DMS153 treated with DMSO at 0.1 percent for 48 hours (cell line): ENCODE measurements around the gene UBR4.

Source experiments
- DNase-seq: peaks from one replicate; lab custom pipeline; 2025; ENCODE audit not compliant: unreplicated experiment; lab: John Stamatoyannopoulos, UW

The UBR4 gene

DNA sequence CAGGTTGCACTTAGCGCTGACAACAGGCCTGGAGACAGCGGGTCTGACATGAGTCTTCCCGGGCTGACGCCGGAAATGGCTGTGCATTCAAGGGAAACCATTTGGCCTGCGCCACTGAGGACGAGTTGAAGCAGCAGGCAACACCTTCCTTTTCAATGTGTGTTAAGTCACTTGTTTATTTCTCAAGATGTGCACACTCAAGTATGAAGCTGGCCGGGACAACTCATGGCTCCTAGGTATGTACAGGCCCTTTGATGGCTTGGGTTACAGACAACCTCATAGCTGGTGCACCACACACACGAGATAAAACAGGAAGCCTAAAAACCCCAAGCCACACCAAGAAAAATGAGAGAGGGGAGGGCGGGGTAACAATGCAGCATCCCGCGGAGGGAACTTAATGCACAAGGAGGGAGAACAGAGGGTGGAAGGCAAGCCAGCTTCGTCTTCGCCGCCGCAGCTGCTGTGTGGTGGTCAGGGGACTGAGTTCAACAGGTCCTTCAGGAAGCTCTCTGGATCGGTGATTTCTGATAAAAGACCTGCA lies 135.6 kb downstream of the UBR4 start:
- DNase-seq = no peak

DNA sequence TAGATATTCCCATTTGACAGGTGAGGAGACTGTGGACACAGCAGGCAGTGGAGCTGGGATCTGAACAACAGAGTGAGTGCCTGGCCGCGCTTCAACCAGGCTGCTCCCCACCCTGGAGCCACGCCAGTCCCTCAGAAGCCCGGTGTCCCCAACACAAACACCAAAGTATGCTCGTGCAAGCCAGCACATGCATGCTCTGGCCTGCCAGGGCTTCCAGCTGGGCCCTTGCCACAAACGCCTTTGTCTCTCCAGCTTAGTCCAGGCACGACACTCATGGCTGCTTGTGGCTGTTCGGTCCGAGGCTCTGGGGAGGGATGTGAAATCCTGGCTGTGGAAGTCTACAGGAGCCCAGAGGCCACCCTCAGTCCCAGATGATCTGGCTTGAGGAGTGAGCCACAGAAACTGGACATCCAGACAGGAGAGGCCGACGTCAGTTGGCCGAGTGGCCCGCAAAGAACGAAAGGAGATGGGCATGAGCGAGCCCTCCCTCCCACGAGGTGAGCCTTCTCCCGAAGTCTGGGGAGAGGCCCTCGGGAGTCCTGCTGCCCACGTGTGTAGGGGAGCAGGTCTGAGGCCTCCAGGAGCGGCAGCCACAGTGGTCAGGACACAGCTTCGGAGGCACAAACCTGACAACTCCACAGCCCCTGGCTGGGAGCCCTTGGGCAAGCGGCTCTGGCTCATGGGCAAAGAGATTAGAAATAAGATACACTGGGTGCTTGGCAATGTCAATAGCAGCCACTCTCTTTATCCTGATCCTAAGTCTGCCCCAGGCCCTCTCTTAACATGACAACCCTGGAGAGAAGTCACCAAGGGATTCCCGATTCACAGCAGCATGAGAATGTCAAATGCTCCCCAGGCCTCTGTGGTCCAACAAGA lies 136.5 kb downstream of the UBR4 start:
- no peak for DNase-seq

DNA sequence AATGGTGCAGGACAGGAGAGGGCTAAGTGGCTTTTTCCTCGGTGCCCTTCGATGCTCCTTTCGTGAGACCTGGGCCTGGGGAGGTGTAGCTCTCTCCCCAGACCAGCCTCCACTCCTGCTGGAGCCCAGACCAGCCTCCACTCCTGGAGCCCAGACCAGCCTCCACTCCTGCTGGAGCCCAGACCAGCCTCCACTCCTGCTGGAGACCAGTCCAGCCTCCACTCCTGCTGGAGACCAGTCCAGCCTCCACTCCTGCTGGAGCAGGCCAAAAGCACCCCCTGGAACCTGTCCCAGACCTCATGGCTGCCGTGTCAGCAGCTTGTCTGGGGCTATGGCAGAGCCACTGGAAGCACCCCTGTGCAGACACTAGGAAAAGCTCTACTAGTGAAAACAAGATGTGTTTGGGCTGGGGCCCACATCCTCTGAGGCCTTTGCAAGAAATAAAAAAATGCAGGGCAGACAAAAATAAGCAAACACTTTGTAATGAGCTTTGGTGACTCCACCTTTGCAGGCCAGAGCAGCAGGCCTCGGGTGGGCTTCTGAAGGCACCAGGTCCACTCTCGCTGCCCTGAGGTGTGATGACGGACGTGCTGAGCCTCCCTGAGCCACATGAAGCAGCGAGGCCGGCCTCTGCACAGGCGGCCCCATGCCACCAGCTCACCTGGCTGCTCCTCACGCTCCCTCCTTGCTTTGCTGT lies 137.6 kb downstream of the UBR4 start:
- no peak for DNase-seq

DNA sequence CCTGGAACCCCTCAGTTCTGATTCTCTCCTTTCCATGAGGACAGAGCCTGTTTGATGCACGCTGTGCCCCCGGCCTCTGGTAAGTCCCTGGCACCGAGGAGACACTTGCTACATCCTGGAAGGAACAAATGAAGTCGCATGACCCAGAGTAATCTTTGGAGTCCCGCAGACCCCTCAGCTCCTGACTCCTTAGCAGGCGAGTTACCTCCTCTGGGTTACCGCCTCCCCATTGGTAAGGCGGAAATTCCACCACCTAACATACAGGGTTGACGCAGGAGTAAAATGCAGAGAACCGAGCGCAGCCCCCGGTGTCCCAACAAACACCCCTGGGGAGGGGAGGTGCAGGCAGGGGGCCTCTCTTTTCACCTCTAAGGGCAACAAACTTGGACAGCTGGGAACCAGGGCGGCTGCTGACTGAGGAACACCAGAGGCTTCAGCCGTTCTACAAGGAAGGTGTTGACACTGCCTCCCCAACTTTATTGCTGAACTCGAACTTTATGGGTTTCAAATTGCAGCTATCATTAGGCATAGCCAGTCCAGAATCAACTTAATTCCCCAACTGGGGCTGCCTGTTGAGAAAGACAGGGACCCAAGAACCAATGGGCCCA lies 138.3 kb downstream of the UBR4 start:
- no peak for DNase-seq

DNA sequence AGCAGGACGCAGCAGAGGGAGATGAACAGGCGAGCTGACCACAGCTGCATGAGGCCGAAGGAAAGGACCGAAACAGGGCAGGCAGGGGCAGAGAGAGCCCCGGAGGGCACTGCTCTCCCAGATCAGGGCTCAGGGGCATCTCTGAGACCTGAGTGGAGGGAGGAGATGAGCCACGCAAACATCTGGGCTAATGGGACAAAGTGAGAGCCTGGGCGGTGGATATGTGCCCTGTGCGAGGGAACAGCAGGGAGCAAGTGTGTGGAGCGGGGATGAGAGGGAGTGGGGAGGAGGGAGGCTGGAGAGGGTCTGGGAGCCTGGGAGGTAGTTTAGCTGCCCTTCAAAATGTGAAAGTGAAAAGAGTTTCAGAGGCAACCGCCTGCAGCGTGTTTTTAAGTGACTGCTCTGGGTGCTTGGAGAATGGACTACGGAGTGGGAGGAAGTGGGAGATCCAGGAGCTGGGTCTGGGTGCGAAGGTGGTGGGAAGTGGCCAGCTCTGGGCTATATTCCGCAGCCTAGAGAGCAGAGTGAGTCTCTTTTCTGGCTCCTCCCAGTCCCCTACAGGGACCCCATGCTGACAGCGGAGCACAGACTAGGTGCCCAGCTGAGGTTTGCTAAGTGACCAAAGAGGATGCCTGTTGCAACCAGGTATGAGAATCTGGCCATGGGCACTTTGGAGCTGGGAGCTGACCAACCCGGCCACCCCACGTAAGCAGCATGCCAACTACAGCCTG lies 139.0 kb downstream of the UBR4 start:
- no peak for DNase-seq

DNA sequence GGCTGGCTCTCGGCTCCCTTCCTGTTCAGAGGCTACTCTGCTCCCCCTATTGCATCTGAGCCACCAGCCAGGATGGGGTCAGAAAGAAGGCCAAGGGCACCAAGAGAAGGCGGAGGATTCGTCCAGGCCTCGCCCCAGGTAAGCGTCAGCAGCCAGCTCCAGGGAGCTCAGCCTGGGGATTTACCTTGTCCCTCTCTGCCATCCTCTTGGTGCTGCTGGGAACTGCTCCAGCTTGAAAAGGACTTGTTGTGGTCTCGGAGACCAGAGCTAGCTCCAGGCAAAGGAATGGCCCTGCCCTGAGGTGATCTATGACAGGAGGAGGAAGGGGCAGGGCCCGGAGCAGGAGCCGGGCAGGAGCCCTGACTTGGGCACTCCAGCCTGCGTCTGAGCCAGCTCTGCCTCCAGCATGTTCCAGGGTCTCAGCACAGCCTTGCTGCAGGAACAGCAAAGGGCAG lies 139.8 kb downstream of the UBR4 start:
- no peak for DNase-seq

DNA sequence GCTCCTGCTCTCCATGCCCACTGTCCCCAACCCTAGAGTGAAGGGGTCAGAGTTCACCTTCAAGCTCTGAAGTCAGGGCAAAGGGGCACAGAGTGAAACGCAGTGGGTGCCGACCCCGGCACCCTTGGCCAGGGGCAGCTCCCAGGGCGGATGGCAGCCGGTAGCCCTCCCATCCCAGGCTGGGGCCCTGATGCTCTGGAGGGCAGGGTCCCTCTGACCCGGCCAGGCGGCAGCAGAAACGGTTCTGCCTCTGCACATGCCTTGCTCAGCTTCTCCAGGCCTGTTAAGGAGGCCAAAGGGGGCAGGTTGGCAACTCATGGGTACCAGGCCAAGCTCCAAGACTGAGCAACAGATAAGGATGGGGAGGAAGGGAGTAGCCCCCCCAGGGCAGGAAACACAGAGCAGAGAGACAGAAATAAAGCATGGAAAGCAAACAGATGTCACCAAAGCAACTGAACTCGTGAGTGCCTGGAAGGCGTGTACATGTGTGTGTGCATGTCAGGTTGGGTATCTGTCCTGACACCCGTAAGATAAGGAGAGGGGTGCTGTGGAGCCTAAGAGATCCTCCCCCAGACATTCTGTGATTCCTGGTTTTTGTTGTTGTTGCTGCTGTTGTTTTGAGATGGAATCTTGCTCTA lies 141.3 kb downstream of the UBR4 start:
- no peak for DNase-seq

DNA sequence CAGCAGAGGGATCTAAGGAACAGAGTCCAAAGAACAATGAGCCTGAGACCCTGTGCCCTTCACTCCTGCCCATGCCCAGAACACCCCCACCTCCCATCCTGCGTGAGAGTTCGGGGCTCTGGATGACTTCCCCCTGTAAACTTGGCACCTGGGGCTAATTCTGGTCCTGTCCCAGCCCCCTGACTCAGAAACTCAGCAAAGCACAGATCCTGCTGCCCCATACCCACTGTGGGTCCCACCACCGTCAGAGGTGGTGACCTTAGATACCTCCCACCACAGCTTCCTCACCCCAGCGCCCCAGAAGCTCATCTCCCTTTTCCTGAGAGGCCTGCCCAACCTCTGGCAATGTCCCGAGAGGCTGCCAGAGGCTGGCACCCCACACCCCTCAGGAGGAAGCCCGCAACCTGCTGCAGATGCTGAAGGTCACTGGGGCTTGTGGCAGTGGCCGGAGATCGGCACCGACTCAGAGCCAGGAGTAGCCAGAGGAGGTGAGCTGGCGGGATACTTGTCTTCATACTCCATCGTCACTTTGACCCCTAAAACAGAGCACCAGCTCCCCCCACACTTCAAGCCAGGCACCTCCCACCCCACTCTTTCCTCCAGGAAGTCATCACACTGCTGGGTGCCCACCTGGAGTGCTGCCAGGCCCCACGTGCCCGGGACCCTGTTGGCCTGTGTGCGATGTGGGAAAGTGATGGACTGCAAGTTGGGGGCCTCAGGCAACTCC lies 142.0 kb downstream of the UBR4 start:
- no peak for DNase-seq

DNA sequence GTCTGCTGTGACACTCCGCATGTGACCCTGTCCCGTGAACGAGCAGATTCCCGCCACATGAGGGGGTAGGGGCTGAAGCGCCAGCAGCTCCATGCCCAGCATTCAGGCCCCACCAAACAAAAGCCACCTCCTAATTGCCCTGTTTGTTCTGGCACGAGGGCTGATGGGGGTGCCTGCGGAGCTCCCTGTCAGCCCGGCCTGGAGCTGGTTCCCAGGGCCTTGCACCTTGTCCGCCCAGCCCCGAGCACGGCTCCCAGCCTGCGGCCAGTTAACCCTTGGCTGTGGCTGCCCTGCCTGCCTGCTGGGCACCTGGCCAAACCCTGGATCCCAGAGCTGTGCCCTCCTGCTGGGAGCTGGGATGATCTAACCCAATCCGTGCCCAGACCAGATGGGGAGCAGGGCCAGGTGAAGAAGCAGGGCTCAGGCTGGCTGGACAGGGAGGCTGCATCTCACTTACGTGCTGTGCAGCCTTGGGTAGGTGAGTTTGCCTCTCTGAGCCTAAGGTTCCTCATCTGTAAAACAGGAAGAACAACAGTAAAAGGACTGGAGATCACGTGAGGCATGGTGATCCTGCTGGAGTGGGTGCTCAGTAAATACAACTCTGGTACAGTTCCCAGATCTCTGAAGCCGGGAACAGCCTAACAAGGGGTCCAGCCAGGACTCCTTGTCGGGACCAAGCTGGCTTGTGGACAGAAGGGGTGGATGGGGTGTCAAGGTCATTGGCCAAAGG lies 142.7 kb downstream of the UBR4 start:
- DNase-seq = peak; percentile 5

DNA sequence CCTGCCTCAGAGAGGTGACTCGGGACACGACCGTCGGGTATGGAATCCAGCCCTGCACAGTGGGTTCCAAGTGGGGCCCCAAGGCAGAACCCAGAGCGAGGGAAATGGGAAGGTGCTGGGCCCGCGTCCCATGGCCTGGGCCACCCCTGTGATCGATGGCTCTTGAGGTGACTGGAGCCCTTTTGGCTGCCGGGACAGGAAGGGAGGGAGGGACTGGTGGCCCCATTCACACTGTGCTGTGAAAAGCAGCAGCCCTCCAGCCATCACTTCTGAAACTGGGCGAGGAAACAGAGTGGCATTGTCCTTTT lies 143.2 kb downstream of the UBR4 start:
- no peak for DNase-seq

DNA sequence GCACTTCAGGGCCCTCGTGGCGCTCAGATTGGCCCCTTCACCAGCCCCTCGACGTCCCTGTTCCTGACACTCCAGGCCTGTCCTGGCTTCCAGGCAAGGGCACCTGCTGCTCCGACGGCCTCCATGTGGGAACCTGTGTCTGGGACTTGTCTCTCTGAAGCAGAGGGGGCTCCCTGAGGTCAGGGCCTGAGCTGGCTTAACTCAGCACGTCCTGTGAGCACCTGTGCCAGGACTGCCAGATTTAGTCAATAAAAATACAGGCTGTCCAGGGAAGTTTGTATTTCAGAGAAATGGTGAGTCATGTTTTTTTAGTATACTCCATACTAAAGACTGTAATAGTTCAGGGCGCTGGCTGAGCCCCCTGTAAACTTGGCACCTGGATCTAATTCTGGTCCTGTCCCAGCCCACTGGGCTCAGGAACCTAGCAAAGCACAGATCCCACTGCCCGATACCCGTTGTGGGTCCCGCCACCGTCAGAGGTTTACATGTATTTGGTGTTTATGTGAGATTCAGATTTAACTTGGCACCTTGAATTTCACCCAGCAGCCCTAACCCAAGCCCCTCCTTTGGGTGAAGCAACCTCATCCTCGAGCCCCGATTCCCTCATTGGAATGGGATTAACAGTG lies 143.7 kb downstream of the UBR4 start:
- DNase-seq = no peak

DNA sequence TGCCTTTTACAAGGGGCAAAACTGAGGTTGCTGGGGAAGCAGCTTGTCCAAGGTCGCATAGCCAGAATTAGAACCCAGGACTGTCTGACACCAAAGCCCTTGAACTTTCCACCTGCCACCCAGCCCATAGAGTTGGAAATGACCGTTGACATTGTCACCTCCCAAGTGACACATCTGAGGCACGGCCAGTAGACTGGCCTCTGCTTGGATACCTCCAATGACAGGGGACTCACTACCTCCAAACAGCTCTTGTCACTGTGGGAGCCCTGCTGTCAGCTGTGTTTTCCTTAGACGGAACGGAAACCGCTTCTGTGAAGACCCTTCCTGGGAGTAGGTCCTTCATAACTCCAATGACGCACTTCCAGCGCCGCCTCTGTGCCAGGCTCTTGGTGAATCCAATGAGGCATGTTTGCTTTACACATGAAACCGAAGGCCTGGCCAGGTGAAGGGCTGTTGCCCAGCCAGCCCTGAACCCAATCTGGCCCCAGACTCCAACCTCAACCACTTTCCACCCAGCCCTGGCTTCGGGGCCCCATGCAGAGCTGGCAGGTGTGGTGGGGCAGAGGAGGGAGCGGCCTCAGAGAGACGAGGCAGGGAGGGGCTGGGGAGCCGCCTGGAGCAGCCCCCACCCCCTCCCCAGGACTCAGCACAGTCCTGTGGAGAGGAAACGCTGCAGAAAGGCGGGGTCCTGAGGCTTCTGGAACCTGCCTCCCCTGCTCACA lies 144.4 kb downstream of the UBR4 start:
- no peak for DNase-seq

DNA sequence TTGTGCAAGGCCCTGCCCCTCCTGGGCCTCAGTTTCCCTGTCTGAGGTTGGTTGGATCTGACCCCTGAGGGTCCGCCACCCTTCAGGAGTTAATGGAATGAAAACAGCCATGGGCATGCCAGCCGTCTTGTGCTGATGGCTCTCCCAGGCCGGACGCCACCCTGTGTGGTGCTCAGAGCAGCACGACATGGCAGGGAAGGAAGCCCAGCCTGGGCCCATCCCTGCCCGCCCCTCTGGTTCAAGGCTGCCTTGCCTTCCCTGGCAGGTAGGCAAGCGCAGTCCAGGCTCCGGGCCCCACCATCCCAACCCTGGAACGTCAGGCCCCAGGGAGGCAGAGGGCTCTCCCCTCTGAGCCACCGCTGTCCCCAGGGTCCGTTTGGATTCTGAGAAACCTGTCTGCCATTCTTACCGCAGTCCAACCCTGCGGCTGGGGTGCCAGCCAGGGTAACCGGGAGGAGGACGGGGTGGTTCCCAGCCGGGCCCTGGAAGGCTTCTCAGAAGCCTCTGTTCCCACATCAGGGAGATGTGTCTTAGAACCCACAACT lies 145.1 kb downstream of the UBR4 start:
- DNase-seq = no peak

DNA sequence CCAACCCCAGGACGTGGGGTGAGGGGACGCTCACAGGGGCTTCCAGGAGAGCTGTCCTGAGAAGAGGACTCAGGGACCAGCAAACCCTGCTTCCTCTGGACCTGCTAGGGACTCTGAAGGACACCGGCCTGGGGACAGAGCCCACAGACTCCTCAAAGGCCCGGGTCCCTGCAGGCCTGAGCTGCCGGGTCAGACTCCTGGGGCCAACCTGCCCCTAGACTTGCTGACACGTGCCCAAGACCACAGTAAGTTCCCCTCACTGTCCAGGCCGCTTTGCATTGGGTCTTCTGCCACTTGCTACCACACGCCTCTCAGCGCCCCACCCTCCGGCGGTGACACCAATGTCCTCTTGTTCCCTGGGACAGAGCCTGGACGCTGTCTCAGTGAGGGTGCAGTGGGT lies 146.9 kb downstream of the UBR4 start:
- no peak for DNase-seq

DNA sequence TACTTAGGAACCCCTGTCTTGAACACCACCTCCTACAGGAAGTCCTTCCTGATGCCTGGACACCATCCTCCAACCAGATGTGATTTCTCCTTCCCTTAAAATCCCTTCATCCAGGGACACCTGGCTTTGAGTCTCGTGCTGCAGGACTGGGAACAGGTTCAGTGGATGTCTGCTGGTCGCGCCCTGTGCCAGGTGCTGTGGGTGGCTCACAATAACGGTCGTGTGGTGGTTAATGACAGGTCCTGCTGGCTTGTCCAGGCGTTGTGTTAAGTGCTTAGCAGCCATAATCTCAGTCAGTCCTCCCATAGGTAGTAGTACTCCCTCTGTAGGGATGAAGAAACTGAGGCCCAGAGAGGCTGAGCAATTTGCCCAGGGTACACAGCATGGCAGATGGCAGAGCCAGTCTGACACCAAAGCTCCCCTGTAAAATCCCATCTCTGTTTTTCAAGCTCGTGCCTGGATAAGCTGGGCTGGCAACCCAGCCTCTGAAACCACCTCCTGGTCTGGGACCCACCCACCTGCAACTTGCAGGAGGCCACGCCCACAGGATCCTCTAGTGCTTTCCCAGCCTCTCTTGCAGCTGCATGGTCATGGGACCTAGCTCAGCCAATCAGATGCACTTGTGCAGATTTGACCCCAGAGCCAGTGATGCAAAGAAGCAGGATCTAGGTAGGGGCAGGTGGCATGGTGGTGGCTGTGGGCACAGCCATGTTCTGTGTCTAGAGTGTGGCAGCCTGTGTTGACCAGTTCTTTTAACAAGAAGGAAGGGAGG lies 147.6 kb downstream of the UBR4 start:
- DNase-seq = no peak

DNA sequence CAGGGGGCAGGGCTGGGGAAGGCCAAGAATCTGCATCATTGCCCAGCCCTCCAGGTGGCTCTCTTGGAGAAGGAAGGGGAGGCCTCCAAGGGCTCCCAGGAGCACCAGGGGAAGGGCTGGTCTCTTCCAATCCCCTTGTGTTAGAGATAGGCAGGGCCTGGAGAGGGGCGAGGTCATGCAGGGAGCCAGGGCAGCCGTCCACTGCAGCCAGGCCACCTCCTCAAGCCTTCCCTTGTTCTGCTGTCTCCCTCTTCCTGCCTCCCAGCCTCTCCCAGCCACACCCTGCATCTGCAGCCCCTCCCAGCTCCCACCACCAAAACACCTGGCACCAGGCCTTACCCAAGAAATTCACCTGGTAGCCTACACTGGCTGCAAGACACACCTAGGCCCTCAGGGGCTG lies 148.3 kb downstream of the UBR4 start:
- DNase-seq = no peak

DNA sequence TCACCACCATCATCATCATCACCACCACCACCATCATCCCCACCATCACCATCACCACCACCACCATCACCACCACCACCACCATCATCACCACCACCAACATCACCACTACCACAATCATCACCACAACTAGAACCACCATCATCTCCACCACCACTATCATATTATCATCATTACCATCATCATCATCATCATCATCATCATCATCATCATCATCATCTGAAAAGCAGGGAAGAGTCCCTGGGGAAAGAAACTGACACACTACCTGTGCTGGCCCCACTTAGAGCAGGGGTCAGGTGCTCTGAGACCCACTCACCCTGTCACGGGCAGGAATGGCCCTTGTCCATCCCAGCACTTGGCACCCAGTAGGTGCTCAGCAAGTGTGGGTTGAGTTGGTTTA lies 148.7 kb downstream of the UBR4 start:
- DNase-seq = no peak
